ENCODE data around the gene HUS1B.

GRCh38 chr6:652865-653264 is 4.0 kb downstream of the HUS1B start:
- TF ChIP-seq FOS (IDR thresholded peaks at IDR 0.05; ENCODE audit: extremely low read depth, insufficient read length) (no peak), GABPA (tag; conservative IDR thresholded peaks at IDR 0.05; ENCODE audit: low read depth) (no peak), COPS2 (conservative IDR thresholded peaks at IDR 0.05) (no peak), JUND (IDR thresholded peaks at IDR 0.05; ENCODE audit: borderline replicate concordance, low read depth, low read length) (no peak), JUND (tag; IDR thresholded peaks at IDR 0.05; ENCODE audit: borderline replicate concordance, low read depth, low read length) (no peak), CAMTA2 (CRISPR knock-in tag; conservative IDR thresholded peaks at IDR 0.05) (no peak), FOXA1 (IDR thresholded peaks at IDR 0.05; ENCODE audit: borderline replicate concordance) (no peak)
